A204.1 (cell line): ENCODE results near the gene METAP1D.

ENCODE experiments used
- FAIRE-seq: peaks from 2 replicates; lab custom pipeline; 2012; peaks lifted over from hg19 to GRCh38; lab: Jason Lieb, UNC

Gene METAP1D

GRCh38 chr2:172080641-172081220 lies 81.0 kb downstream of the METAP1D start:
- no peak for FAIRE-seq

DNA sequence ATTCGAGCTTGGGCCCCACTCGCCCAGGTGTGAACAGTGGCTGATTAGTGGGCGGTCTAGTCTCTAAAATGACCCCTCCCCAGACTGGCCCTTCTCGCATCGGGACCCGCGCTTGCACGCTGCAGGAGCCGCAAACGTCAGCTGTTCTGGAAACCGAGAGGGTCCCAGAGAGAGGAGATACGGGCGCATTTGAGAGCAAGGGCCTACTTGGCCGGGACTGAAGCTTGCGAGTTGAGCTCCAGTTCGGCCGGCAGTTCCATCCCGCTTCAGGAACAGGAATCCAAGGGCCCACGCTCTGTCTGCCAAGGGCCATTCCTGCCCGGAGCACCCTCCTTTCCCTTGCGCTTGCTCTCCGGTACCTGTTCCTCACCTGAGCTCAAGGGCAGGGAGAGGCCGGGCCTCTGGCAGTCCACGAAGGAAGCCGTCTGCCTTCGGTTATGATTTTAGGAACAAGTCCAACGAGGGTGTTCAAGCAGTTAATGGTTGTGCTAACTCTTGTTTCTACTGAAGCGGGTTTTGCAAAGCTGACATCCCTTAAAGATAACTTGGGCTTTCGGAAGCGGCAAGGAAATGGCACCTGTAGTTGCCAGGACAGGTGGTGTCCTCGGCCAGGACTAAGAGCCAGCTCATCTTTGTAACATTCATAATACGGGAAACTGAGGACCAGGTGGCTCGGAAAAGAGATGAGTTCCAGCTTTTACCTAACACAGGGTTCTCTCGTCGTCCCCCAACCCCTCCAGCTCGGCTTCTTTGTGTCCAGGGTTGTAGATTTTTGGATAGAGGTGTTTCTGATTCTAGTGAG lies 81.7 kb downstream of the METAP1D start:
- no peak for FAIRE-seq

DNA sequence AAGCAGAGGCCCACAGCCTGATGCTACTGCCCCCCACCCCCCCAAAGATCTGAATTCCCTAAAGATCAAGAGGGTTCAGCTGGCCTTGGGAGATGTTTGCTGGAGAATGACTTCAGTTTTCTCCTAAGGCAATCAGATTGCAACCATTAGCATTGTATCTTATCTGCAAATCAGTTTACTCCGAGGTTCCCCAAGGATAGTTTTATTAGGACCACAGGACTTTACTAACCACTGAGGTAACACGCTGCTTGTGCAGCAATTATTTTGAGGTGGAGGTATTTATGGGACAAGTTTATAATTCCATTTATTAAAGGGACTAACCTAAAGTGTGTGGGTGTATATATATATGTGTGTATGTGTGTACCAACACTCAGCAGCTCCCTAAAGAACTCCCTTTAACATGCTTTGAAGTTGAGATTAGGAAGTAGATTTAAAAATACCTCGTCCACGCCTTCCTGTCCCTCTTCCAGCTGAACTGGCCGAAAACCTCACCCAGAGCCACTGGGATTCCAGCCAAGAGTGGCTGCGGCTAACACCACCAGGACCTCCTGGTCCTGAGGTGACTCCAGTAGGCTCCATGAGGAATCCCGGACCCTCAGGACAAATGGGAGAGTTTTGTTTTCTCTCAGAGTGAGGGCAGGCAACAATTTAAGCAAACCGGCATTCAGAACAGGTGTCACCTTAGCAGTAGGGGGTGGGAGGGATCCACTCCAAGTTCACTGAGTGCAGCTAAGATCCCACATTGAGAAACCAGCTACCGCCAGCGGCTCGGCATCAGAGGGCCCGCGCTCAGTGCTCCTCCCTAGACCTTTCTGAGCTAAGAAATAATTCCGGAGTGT lies 82.6 kb downstream of the METAP1D start:
- FAIRE-seq: no peak

DNA sequence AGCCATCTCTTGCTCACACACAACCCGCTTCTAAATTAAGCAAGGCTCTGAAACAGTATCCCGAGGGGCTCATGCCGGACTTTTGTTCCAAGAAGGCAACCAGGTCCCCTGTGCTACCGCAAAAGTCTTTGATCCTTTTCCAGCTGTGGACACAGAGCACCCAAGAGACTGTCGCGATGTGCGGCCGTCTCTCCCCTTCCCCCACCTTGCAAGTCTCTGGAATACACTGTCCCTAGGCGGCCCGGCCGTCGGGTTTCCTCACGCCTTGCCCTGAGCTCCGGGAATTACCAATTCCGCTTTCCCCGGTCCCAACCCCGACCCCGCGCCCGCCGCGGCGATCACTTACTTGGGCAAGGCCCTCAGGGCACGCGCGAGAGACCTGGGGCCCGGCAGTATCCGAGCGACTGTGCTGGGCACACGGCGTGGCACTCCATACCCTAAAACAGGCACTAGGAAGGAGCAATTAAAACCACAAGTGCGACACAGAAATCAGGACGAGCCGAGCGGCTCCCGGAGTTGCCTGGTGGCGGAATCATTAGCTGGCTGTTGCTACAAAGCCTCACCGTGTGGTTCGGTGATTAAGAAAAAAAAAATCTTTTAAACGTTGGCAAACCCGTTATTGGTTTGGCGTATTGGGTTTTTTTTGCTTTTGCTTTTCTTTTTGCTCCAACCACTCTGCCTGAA lies 83.3 kb downstream of the METAP1D start:
- no peak for FAIRE-seq

DNA sequence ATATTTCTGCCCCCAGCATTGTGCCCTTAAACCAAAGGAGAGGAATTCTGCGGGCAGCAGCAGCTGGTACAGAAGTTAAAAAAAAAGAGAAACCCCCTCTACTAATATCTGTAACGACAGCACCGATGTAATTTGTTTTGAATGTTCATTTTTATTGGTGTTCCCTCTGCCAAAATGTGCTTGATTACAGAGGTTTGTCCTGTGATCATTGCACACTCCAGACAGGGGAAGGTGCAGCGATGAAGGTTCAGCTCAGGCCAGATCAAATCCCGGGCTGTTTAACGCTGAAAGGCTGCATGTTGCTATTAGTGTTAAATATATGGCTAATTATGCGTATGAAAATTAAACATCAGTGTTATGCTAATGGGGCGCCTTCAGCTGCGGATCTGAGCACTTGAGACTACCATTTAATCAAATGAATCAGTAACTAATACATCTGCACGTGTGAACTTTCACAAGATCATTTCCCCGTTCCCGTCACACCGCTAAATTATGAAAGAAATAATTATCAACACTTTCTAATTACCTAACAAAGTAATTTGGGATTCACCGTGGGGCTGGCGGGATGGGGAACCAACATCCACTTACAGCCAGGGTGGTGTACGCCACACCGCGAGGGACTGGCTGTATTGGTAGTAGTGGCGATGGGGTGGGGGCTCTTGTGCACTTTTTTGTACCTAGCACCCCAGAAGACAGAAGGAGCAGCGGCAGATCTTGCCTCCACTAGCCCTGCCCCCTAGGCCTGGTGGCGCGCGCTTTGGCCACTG lies 84.1 kb downstream of the METAP1D start:
- FAIRE-seq: no peak

DNA sequence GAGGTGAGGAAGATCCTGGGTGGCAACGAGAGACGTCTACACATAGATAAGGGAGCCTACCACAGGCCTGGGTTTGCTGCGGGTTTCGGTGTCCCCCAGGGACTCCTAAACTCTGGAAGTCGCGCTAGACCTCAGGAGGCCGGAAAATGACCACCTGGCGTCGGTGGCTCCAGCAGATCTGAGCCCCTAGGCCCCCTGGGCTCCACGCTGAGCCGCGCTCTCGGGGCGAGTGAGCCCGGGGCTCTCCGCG lies 84.6 kb downstream of the METAP1D start:
- FAIRE-seq: no peak

DNA sequence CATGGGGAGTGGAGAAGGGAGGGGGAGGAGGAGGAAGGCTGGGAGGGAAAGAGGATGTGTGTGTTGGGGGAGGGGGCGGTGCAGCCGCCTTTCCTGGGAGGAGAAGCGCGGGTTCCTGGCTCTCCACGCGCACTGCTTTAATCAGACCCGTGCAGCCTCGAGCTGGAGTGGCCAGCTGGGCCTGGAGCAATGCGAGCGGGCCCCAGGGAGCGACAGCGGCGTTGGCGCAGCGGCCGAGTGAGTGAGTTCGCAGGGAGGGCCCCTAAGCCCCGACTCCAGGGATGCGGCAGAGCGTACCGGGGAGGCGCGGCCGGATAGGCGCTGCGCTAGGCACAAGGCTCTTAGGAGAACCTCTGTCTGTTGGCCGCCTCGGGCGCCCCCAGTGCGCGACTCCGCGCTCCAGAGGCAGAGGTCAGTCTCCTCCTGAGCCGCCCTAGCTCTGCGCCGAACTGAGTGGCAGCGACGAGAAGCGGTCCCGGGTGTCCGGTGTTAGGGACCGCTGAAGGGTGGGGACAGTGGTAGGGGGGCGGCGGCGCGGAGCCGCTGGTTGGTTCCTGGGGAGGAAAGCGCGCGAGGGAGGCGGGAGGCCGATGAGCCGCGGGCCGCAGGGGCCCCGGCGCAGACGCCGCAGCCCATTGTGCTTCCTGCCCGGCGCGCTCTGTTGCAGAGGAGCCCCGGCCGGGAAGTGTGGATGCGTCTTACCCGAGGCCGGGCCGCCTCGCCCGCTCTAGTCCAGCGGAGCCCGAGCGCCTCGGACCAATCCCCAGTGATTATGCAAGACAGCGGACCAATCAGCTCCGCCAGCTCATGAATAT lies 85.1 kb downstream of the METAP1D start:
- FAIRE-seq: peak; percentile 96

DNA sequence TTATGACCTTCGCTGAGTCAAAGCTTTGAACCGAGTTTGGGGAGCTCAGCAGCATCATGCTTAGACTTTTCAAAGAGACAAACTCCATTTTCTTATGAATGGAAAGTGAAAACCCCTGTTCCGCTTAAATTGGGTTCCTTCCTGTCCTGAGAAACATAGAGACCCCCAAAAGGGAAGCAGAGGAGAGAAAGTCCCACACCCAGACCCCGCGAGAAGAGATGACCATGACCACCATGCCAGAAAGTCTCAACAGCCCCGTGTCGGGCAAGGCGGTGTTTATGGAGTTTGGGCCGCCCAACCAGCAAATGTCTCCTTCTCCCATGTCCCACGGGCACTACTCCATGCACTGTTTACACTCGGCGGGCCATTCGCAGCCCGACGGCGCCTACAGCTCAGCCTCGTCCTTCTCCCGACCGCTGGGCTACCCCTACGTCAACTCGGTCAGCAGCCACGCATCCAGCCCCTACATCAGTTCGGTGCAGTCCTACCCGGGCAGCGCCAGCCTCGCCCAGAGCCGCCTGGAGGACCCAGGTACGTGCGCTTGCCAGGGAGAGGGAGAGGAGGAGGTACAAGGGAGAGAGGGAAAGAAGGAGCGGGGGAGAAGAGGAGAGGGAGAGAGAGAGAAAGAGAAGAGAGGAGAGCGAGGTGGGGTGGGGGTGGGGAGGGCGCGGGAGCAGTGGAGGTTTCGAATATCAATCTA lies 85.9 kb downstream of the METAP1D start, which contains the start of gene DLX1:
Gene DLX1, plus strand, starts transcription at position 48 of the 700 bp plus-strand sequence. Its CDS starts 171 bp downstream, at position 219.
- FAIRE-seq: no peak

DNA sequence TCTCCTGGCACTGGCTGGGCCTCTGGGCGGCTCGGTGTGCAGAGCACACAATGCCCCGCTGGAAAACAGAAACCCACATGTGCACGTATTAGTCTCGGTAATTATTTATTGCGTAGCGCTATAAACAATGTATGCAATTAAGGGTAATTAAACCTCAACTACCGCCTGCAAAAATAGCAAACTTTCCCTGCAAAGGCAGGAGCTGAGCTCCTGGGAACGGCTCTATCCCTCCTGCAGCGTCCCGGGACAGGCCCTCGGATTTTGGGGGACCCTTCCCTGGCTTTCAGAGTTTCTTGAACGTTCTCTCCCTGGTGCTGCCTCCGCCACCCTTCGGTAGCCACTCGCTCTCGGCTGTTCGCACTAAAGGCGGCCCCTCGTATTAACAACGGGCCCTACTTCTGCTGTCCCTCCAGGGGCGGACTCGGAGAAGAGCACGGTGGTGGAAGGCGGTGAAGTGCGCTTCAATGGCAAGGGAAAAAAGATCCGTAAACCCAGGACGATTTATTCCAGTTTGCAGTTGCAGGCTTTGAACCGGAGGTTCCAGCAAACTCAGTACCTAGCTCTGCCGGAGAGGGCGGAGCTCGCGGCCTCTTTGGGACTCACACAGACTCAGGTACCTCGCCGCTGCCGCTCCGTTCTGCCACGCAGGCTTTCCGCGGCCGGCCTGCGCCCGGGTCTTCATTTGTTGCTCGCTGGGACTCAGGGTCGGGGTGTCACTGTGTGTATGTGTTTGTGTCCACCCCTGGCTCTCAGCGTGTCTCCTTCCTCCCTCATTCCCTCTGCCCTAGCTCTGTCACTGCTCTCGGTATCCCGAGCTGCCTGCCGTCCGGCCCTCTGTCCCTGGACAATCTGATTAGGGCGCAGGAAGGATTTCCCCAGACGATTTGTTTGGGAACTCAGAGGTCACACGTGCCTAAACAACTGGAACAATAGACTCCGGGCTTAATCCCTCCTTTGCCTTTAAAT lies 86.8 kb downstream of the METAP1D start:
- no peak for FAIRE-seq

- no peak for FAIRE-seq
Observed at GRCh38 chr2:172087207-172087779, 87.5 kb downstream of the METAP1D start.

DNA sequence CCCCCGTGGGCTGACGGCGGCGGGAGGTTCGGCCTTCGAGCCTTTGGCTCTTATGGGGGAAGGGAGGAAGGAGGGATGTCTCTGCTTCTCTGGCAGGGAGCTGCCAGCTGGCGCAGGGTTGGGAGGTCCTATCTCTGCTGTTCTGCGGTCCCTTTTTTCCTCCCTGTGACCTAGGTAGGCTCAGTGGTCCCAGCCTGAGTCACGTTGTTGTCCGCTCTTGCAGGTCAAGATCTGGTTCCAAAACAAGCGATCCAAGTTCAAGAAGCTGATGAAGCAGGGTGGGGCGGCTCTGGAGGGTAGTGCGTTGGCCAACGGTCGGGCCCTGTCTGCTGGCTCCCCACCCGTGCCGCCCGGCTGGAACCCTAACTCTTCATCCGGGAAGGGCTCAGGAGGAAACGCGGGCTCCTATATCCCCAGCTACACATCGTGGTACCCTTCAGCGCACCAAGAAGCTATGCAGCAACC lies 88.1 kb downstream of the METAP1D start:
- no peak for FAIRE-seq

DNA sequence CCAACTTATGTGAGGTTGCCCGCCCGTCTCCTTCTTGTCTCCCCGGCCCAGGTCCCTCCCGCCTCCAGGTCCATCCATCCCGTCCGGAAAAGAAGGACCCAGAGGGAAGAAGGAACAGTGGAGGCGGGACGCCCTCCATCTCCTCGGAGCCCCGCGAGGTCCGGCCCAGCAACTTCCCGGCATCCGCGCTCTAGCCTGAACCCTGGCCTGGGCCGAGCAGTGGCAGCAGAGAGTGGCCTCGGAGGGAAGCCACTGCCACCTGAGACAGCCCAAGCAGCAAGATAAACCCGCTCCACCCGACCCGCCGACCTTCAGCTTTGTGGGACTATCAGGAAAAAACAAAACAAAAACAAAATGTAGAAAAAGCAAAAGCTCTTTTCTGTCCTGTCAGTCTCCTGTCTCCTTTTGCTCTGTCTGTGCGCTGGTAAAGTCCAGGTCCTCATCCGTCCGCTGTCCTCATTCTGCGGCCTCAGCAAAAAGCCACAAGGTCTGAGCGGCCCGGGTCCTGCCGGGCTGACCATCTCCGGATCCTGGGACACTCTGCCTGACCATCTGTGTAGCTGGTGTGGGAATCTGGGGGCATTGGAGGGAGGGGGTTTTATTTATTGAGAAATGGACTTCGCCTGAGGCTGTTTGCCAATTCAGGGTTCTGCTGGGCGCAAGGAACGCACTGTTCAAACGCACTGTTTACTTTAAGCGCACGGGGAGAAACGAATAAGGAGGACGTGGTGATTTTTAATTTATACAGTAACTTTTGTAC lies 88.7 kb downstream of the METAP1D start:
- no peak for FAIRE-seq

GRCh38 chr2:172089005-172089504 lies 89.3 kb downstream of the METAP1D start:
- no peak for FAIRE-seq

DNA sequence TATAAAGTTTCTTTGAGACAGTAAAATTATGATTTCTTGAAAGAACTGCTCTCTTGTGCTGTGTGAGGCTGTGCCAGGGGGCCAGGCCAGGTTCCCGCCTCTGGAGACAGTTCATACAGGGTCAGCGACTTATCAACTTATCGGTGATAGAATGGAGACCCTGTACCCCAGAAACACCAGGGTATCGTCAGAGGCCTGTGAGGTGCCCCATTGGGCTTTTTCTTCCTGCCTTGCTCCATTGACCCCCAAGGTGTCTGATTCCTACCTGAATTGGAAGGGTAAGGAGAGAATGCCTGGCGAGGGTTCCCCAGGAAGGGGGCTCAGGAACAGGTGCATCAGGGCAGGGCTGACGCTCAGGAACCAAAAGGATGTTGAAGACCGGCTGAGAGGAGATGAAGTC lies 89.9 kb downstream of the METAP1D start:
- no peak for FAIRE-seq

GRCh38 chr2:172090044-172090961 lies 90.5 kb downstream of the METAP1D start:
- FAIRE-seq: no peak

DNA sequence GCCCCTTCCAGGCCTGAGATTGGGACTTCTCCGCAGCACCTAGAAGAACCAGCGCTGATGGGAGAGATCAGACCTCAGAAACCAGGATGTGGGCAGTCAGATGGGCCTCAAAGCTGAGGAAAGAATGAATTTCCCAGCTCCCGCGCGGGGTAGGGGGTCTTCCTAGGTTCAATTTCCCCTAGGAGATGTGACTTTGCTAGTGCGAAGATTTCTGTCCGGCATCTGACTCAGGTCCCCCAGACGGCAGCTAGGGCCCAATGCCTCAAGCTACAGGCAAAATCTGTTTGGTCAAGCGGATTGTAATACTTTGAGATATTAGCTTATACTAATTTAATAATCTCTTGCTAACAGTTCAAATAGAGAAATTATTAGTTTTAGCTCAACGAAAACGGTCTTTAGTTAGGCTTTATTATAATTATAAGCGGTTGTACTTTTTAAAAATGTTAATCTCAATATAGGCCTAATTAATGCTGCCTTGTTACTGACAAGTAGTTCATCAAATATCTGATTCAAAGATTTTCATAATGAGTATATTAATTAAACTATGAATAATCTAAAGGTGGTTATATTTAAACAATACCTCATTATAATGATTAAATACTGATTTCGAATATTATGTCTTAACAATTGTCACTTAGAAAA lies 91.4 kb downstream of the METAP1D start:
- FAIRE-seq: peak; percentile 51
